HL-60 (cell line): ENCODE results near the gene PREB.

Experiments used
- POLR2AphosphoS5 ChIP-seq: IDR thresholded peaks from 2 replicates; pipeline ENCODE4 v1.6.1; 2012; ENCODE audit warnings: low read depth
- SPI1 ChIP-seq: IDR thresholded peaks from 2 replicates; pipeline ENCODE4 v1.6.1; 2012; ENCODE audit warnings: low read depth, mild to moderate bottlenecking, borderline replicate concordance
- TF ChIP-seq, protein P1 (sequence below): IDR thresholded peaks from one replicate; pipeline ENCODE4 v1.5.1; 2011; ENCODE audit warnings: low read length, control low read depth, inconsistent platforms; ENCODE audit not compliant: insufficient read depth

GRCh38 chr2:27094353-27094984, 40.0 kb downstream of the PREB start:
- TF ChIP-seq POLR2AphosphoS5: no peak
- TF ChIP-seq, protein P1, sequence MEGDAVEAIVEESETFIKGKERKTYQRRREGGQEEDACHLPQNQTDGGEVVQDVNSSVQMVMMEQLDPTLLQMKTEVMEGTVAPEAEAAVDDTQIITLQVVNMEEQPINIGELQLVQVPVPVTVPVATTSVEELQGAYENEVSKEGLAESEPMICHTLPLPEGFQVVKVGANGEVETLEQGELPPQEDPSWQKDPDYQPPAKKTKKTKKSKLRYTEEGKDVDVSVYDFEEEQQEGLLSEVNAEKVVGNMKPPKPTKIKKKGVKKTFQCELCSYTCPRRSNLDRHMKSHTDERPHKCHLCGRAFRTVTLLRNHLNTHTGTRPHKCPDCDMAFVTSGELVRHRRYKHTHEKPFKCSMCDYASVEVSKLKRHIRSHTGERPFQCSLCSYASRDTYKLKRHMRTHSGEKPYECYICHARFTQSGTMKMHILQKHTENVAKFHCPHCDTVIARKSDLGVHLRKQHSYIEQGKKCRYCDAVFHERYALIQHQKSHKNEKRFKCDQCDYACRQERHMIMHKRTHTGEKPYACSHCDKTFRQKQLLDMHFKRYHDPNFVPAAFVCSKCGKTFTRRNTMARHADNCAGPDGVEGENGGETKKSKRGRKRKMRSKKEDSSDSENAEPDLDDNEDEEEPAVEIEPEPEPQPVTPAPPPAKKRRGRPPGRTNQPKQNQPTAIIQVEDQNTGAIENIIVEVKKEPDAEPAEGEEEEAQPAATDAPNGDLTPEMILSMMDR: no peak
- no peak for TF ChIP-seq SPI1
